ENCODE measurements around the gene RPL10A. TPM values are rescaled to one million over a fixed set of nuclear protein-coding genes. Genes with fewer than 3 reads are reported as not detected.

RPL10A gene
- polyA plus RNA-seq, 1 donor (not counting 4 experiments of a cell fraction or from before 2014, with no cell fraction given): 2,462 TPM

DNA sequence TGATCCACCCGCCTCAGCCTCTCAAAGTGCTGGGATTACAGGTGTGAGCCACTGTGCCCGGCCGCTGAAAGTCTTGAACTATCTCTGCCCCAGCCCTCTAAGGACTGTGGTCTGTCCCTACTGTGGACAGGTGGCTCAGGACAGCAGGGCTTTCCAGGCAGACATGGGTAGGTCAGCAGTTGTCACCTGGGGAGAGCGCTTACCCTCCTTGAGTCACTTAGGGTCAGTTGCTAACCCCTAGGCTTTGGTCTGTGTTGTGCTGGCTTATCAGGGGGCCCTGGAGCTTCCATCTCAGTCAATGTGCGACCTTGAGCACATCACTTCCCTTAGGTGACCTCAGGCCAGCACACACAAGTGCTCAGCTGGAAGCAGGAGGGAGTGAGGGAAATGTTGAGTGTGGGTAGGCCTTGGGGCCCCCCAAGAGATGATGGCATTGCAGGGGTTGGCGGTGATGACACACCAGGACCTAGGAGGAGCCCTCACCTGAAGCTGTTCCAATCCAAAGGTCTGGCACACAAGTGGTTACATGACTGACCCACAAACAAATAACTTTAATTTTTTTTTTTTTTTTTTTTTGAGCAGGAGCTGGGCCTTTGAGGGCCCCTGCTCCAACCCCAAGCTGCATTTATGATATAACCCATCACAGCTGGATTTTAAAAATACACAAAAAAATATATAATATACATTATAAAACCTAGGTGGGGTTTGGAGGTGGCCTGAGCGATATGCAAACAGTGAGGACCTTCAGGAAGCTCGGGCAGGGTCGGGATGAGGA lies 5.1 kb downstream of the RPL10A start:
- H2AFZ ChIP-seq (ENCODE audit: control insufficient read depth, low read length): no peak overlapping the region
- H3K27me3 ChIP-seq (ENCODE audit: control insufficient read depth, extremely low read depth, insufficient read depth, low read length): no peaks in the 10 kb centered on the region
- H3K4me1 ChIP-seq (ENCODE audit: control insufficient read depth, extremely low read depth, insufficient read depth, low read length): peaks cover 8% of the 10 kb centered on the region
- H3K36me3 ChIP-seq (ENCODE audit: control insufficient read depth in 2 of 2, extremely low read depth in 1 of 2, insufficient read depth in 2 of 2, low read length in 2 of 2): peaks cover 16 to 56% of the 10 kb centered on the region in 2 experiments
- dilution Hi-C loops (cut with MboI; ENCODE audit: extremely low pct_ligation_motif_present, low sequenced_read_pairs): no loop called here
- no peak overlapping the region for H3K9ac ChIP-seq (ENCODE audit: control insufficient read depth, extremely low read depth, insufficient read depth, low read length)
- H3K9me3 ChIP-seq (ENCODE audit: control insufficient read depth, low read depth, low read length): no peaks in the 10 kb centered on the region
- H3K27ac ChIP-seq (ENCODE audit: control insufficient read depth, insufficient read depth, low read length): no peak overlapping the region
- peaks cover 41% of the 10 kb centered on the region for H4K20me1 ChIP-seq (ENCODE audit: control insufficient read depth, extremely low read depth, insufficient read depth, low read length)
- peaks cover 28% of the 10 kb centered on the region for H3K79me2 ChIP-seq (ENCODE audit: control insufficient read depth, insufficient read depth, low read length)
- H3K4me2 ChIP-seq (ENCODE audit: control insufficient read depth, extremely low read depth, insufficient read depth, low read depth, low read length): no peak overlapping the region
- DNase-seq (ENCODE audit: low read depth, low spot score) (no peak), FAIRE-seq (no peak)
- no peak overlapping the region for H3K4me3 ChIP-seq (ENCODE audit: control insufficient read depth in 2 of 3, extremely low read depth in 1 of 3, insufficient read depth in 2 of 3, low read depth in 1 of 3, low read length in 3 of 3)
- no peak for TF ChIP-seq EZH2 (IDR thresholded peaks at IDR 0.05; ENCODE audit: low read length)
- TF ChIP-seq, protein P1, sequence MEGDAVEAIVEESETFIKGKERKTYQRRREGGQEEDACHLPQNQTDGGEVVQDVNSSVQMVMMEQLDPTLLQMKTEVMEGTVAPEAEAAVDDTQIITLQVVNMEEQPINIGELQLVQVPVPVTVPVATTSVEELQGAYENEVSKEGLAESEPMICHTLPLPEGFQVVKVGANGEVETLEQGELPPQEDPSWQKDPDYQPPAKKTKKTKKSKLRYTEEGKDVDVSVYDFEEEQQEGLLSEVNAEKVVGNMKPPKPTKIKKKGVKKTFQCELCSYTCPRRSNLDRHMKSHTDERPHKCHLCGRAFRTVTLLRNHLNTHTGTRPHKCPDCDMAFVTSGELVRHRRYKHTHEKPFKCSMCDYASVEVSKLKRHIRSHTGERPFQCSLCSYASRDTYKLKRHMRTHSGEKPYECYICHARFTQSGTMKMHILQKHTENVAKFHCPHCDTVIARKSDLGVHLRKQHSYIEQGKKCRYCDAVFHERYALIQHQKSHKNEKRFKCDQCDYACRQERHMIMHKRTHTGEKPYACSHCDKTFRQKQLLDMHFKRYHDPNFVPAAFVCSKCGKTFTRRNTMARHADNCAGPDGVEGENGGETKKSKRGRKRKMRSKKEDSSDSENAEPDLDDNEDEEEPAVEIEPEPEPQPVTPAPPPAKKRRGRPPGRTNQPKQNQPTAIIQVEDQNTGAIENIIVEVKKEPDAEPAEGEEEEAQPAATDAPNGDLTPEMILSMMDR (optimal IDR thresholded peaks at IDR 0.05 in 1 of 3, IDR thresholded peaks at IDR 0.05 in 1 of 3, conservative IDR thresholded peaks at IDR 0.05 in 1 of 3; ENCODE audit: extremely low read depth in 1 of 3, insufficient read depth in 2 of 3, low read length in 3 of 3): no peak
- H3K9me1 ChIP-seq (ENCODE audit: control insufficient read depth, extremely low read depth, insufficient read depth, low read length): peaks cover 3% of the 10 kb centered on the region

DNA sequence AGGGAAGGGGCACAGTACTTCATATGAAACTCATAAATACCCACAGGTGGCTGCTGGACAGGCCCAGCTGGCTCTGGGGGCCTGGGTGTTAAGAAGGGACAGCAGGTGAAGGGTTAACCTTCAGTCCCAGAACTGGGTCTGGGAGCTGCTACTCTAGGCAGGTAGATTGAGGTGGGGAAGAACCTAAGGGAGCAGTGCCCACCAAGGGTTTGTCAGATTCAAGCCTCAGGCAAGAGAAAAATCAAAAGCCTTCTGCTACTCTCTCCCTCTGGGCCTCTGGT lies 5.6 kb downstream of the RPL10A start:
- no peak for TF ChIP-seq EZH2 (IDR thresholded peaks at IDR 0.05; ENCODE audit: low read length)
- TF ChIP-seq, protein P1 (optimal IDR thresholded peaks at IDR 0.05 in 1 of 3, IDR thresholded peaks at IDR 0.05 in 1 of 3, conservative IDR thresholded peaks at IDR 0.05 in 1 of 3; ENCODE audit: extremely low read depth in 1 of 3, insufficient read depth in 2 of 3, low read length in 3 of 3): no peak
- Histone ChIP-seq H3K4me3 (ENCODE audit: control insufficient read depth in 2 of 3, extremely low read depth in 1 of 3, insufficient read depth in 2 of 3, low read depth in 1 of 3, low read length in 3 of 3) (no peak overlapping the region), H3K36me3 (ENCODE audit: control insufficient read depth in 2 of 2, extremely low read depth in 1 of 2, insufficient read depth in 2 of 2, low read length in 2 of 2) (peaks cover 18 to 53% of the 10 kb centered on the region in 2 experiments), H4K20me1 (ENCODE audit: control insufficient read depth, extremely low read depth, insufficient read depth, low read length) (peaks cover 40% of the 10 kb centered on the region), H3K27ac (ENCODE audit: control insufficient read depth, insufficient read depth, low read length) (no peak overlapping the region), H3K79me2 (ENCODE audit: control insufficient read depth, insufficient read depth, low read length) (peaks cover 22% of the 10 kb centered on the region), H3K9me1 (ENCODE audit: control insufficient read depth, extremely low read depth, insufficient read depth, low read length) (peaks cover 3% of the 10 kb centered on the region), H3K27me3 (ENCODE audit: control insufficient read depth, extremely low read depth, insufficient read depth, low read length) (no peaks in the 10 kb centered on the region), H2AFZ (ENCODE audit: control insufficient read depth, low read length) (no peak overlapping the region), H3K9me3 (ENCODE audit: control insufficient read depth, low read depth, low read length) (no peaks in the 10 kb centered on the region), H3K9ac (ENCODE audit: control insufficient read depth, extremely low read depth, insufficient read depth, low read length) (no peak overlapping the region), H3K4me2 (ENCODE audit: control insufficient read depth, extremely low read depth, insufficient read depth, low read depth, low read length) (no peak overlapping the region), H3K4me1 (ENCODE audit: control insufficient read depth, extremely low read depth, insufficient read depth, low read length) (peaks cover 8% of the 10 kb centered on the region)
- dilution Hi-C loops (cut with MboI; ENCODE audit: extremely low pct_ligation_motif_present, low sequenced_read_pairs): no loop called here
- FAIRE-seq (no peak), DNase-seq (ENCODE audit: low read depth, low spot score) (no peak)
